Amniotic stem cell (primary cell): ENCODE measurements around the gene MCRIP2.

Source experiments
- DNase-seq: peaks from one replicate; lab custom pipeline; 2025; lab: John Stamatoyannopoulos, UW

MCRIP2 gene

GRCh38 chr16:632486-633335 is 8.9 kb upstream of the MCRIP2 start:
- DNase-seq = no peak

DNA sequence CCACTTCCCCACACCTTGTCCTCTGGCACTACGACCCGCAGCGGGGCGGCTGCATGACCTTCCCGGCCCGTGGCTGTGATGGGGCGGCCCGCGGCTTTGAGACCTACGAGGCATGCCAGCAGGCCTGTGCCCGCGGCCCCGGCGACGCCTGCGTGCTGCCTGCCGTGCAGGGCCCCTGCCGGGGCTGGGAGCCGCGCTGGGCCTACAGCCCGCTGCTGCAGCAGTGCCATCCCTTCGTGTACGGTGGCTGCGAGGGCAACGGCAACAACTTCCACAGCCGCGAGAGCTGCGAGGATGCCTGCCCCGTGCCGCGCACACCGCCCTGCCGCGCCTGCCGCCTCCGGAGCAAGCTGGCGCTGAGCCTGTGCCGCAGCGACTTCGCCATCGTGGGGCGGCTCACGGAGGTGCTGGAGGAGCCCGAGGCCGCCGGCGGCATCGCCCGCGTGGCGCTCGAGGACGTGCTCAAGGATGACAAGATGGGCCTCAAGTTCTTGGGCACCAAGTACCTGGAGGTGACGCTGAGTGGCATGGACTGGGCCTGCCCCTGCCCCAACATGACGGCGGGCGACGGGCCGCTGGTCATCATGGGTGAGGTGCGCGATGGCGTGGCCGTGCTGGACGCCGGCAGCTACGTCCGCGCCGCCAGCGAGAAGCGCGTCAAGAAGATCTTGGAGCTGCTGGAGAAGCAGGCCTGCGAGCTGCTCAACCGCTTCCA is 8.1 kb upstream of the MCRIP2 start:
- DNase-seq = no peak

DNA sequence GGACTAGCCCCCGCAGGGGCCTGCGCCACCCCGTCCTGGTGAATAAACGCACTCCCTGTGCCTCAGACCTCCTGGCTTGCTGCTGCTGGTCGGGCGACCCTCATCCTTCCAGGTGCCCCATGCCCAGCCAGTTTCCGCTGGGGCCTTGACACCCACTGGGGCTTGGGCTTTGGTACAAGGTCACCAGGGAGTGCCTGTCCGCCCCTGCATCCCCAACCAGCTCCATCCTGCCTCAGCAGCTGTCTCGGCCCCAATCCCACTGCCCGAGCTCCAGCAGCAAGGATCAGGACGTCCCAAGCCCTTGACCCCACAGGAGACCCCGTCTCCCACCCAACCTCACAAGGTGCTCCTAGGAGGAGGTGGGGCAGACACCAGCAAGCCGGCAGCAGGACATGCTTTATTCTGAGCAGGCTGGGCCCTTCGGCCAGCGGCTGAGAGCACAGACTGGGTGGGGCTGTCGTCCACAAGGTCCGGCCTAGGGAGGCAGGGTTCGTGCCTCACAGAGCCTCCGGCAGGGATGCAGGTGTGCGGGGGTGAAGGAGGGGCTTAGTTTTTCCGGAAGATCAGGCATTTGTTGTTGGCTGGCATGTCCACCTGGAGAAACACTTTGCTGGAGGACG is 7.5 kb upstream of the MCRIP2 start:
- no peak for DNase-seq

- no peak for DNase-seq
Observed at GRCh38 chr16:634996-635395, 6.6 kb upstream of the MCRIP2 start.

DNA sequence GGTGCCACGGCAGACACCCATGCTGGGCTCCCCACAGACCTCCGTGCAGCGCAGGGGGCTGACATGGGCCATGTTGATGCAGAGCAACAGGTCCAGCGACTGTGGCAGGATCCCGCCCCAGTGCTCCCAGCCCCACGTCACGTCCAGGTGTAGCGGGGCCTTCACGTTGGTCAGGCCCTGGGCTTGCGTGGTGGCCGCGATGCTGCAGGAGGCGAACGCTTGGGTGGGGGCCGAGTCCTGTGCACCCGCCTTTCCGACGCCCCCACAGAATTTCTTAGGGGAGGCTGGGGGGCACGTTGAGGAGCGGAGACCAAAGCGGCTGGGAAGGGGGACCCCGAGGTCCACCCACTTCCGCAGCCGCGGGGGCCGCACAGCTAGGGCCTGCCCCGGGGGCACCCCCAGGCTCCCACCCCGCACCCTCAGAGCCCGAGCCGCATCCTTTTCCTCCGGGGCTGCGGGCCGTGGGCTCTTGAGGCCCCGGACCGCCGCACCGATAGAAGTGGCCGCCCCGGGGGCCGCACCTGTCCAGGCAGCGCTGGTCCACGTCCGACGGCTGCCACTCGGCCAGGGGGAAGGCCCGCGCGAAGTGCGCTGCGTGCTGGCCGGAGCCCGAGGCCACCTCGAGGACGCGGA is 5.9 kb upstream of the MCRIP2 start:
- DNase-seq = no peak

DNA sequence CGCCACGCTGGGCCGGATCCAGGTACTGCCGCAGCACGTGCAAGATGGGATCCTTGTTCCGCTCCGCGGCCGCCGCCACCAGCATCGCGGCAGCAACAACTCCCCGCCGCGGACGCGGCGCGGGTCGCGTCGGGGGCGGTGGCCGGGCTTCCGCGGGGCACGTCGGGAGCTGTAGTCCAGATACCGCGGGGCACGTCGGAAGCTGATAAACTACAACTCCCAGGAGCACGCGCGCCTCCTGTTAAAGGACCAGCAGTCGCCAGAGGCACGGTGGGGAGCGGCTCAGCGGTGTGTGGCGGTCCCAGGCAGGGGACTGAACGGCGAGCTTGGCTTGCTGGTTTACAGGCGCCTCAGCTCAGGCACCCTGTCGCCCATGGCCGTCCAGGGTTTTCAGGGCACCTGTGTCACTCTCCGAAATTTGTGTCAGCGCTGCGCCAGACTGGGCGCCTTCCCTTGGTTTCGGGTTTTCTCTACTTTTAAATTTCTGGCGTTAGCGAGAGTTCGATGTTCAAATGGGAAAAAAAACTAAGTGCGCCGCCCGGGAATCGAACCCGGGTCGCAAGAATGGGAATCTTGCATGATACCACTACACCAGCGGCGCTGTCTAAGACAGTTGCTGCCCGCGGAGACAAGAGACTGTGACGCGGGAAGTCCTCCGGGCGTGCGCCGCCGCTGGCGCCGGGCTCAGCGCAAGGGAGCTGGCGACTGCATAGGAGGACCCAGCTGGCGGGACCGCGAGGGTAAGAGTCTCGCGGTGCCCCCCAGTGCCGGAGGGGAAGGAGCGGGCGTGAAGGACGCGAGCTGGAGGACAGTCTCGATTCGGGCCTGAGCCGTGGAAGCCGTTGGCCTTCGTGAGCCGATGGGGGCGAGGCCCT is 5.2 kb upstream of the MCRIP2 start, which contains the start of gene METTL26:
TSS of gene METTL26 (minus strand) at position 100 of the 875 bp plus-strand sequence. CDS start at position 85, 15 bp downstream.
- peak; percentile 92 for DNase-seq

- DNase-seq = peak; percentile 79
Observed at GRCh38 chr16:637081-638018, 4.3 kb upstream of the MCRIP2 start.

DNA sequence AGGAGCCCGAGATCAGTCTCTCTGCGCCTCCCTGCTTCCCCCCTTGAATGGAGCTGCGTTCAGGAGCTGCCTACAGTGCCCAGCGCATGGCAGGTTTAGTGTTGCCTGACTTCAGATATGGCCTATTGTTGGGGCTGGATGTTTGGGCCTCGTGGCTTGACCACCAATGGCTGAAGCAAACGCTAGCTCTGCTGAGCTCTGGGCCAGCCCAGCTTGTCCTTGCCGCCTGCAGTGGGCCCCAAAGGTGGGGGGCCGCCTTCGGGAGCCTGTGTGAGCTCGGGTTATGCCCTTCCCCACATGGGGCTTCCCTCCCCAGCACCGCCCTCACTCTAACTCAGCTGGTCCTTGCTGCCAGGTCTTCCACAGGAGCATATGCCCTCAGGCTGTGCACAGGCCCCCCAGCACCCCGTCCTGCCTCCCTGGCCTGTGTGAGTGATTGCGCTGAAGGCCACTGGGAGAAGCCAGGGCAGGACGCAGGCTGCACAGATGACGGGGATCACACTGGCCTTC is 3.5 kb upstream of the MCRIP2 start:
- no peak for DNase-seq

GRCh38 chr16:638836-639235 is 2.8 kb upstream of the MCRIP2 start:
- DNase-seq = no peak

DNA sequence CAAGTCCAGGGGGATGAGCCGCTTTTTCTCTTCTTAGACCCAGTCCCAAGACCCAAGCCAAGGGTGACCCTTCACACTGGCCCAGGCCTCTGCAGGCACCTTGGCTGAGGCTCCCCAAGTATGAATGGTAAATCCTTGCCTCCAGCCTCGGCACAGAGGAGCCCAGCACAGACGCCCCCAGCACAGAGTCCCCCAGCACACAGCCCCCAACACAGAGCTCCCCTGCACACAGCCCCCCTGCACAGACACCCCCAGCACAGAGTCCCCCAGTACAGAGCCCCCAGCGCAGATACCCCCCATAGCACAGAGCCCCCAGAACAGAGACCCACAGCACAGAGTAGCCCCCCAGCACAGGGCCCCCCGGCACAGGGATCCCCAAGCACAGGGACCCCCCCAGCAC is 1.0 kb upstream of the MCRIP2 start:
- no peak for DNase-seq

- DNase-seq = no peak
Observed at GRCh38 chr16:642189-643049, 791 bp downstream of the MCRIP2 start.

- DNase-seq = no peak
Observed at GRCh38 chr16:643050-643368, 1.4 kb downstream of the MCRIP2 start.

GRCh38 chr16:644556-644955 is 2.9 kb downstream of the MCRIP2 start:
- DNase-seq = no peak

GRCh38 chr16:645852-646678 is 4.4 kb downstream of the MCRIP2 start:
- no peak for DNase-seq

GRCh38 chr16:646679-647172 is 5.1 kb downstream of the MCRIP2 start:
- no peak for DNase-seq

- DNase-seq = no peak
Observed at GRCh38 chr16:647173-647902, 5.7 kb downstream of the MCRIP2 start.

GRCh38 chr16:648071-648780 is 6.6 kb downstream of the MCRIP2 start:
- no peak for DNase-seq
